CD4-positive, alpha-beta T cell treated with Interleukin-4 for 4 hours (primary cell): ENCODE results near the gene TREX2.

Experiments
- DNase-seq: peaks from one replicate; pipeline ENCODE4 v3.0.0-alpha.2; 2020

The TREX2 gene

DNA sequence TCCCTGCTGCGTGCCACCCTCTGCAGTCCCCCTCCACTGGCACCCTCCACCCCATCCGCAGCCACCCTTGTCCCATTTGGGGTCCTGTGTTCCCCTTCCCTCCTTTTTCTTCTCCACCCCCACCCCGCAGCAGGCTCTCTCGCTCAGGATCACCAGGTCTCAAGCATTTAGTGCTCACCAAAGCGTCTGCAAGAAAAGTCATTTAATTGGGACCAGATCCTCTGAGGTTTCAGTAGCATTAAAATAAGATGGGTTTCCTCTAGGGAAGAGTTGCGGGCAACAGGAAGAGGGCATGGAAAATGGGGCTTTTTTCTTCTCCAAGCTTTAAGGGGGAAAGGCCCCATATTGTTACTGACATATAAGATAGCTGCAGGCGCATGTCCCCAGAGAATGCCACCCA, 29.4 kb upstream of the TREX2 start:
- no peak for DNase-seq

DNA sequence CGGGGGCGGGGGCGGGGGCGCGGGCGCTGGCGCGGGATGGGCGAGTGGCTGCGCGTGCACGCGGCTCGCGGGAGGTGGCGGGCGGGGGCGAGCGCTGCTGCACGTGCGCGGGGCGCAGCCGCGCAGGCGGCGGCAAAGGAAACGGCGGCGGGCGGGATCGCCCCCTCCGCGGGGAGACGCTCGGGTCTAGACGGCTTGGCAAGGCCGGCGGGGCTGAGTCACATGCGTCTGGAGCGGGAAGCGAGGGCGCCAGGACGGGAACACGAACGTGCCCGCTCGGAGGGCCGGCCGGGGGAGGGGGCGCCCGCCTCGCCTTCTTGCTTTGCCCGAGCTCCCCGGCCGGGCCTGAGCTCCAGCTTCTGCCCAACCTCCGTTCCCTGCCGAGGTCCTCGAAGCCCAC, 28.9 kb upstream of the TREX2 start:
- peak; percentile 30 for DNase-seq

DNA sequence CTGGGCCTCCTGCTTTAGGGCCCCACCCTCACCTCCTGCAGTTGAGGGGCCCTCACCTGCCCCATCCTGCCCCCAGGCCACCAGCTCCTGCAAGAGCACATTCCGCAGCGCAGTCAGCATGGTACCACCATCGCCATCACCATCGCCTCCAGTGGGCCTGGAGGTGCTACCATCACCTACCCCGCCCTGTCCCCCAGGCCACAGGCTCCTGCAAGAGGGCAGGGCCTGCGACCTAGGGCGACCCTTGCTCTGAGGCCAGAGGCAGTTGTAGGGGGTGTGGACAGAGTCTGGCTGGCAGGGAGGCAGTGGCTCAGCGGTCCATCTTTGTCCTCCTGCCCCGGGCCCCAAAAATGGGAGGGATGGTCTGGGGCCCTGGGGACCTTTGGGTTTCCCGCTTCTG, 28.4 kb upstream of the TREX2 start:
- DNase-seq = no peak

DNA sequence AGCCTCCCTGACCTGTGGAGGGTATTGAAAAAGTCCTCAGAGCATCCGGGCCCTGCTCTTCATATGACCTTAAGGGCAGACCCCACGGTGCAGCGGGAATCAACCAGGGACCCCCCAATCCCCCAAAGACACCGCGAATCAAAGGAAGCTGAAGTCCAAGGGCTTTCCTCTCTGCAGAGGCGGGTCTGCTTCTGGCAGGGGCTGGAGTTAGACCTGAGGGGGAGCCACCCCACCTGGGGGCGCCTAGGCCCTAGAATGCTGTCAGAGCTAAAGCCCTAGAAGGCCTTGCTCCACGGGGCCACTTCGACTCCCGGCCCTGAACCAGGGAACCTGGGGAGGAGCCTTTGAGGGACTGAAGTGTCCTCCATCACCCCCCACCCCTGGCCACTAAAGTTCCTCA, 27.3 kb upstream of the TREX2 start:
- no peak for DNase-seq

DNA sequence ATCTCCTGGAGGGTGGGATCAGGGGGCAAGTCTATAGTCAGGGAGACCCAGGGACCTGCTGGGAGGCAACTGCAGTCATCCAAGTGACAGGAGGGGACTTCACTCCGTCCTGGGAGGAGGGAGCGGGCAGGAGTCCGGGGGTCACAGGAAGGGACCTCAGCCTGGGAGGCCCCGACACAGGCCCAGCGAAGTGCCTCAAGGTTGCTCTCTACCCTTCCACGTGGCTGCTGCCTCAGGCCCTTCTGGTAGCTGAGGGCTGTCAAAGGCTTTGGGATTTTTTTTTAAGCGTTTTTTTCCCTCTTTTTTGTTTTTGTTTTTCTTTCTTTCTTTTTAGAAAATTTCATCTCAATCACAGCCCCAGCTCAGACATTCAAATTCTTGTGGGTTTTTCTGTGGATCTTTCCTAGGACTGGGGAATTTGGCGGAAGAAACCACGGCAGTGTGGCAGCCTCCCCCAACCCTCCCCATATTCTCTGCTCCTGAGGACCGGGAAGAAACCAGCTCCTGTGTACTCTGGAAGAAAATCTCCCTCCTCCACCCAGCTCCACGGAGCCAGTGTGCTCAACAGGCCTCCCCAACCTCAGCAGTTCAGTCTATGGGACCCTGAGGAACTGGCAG, 25.9 kb upstream of the TREX2 start:
- no peak for DNase-seq

DNA sequence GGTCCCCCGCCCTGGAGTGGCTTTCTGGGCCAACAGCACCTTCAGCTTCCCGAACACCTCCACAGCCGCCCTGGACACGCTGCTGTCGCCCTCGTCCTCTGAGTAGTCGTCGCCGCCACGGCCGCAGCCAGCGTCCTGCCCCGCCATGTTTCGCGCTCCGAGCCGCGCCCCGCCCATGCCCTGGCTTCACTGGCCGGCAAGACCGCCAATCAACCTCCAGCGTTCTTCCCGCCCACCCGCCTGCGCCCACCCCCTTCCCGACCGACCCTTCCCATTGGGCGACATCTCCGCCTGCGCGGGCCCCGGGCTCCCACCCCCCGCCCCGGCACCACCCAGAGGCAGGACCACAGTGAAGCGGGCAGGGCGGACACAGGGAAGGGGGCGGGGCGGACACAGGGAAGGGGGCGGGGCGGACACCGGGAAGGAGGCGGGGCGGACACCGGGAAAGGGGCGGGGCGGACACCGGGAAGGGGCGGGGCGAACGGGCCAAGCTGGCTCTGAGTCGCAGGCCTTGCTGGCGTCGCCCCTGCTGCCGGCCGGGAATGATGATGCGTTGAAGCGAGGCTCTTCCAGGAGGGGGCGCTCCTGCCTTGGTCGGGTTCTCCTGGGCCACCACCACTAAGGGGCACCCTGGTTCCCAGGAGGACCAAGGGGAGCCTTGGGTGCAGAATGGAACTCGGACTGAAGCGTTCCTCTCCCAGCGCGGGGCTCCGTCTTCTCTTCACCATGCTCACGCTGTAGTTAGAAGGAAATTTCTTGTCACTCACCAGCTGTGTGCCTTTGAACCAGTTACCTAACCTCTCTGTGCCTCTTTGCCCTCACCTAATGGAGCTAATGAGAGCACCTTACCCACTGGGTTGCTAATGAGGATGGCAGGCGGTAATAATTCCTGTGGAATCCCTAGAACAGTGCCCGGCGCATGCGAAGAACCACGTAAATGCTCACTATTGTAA, 24.8 kb upstream of the TREX2 start, which contains the start of gene HAUS7:
TSS of gene HAUS7 (minus strand) at position 166 of the 953 bp plus-strand sequence. CDS start at position 147, 19 bp downstream.
- peak; percentile 87 for DNase-seq

DNA sequence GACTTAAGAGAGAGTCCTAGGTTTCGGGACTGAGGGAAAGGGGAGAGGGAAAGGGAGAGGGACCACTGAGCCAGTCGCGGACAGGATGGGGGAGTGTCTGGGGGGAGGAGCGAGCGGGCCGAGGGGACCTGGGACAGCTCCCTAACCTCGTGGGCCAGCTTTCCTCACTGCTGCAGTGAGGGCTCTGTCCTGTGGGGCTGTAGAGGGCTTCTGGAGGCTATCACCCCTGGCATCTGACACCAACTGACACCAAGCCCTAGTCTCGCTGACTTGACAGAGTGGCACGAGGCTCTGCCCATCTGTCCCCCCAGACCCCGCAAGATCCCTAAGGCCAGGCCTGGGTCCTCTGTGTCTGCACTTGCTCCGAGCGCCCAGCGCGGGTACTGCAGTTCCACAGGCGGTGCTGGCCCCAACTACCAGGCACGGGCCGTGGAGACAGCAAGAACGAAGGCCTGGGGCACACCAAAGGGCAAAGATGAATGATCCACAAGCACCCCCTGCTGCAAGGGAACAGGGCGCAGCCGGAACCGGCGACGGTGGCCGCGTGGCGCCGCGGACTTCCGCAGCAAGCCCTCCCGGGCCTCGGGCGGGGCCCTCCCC, 24.1 kb upstream of the TREX2 start:
- peak; percentile 0 for DNase-seq

DNA sequence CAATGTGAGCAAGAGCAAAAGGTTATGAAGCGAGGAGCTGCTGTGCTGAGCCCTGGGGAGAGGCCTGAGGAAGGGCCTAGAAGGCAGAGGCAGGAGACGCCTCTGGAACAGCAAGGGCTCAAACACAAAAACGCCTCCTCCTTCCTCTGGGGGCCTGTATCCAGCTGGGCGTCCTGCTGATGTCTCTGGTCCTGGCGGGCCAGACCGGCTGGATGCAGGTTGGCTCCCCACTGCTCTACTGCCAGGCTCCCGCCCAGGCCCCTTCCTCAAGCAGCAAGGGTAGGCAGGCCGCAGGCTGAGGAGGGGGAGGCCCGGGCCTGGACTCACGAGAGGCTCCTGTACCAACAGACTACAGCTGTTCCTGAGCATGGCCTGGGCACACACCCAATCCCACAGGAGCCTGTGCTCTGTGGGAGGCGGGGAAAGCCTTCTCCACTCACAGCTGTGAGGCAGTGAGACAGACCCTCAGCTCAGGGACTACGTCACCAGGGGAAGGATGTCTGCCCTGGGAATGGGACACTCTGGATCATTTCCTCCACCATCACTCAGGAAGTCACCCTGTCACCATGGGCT, 22.2 kb upstream of the TREX2 start:
- no peak for DNase-seq

DNA sequence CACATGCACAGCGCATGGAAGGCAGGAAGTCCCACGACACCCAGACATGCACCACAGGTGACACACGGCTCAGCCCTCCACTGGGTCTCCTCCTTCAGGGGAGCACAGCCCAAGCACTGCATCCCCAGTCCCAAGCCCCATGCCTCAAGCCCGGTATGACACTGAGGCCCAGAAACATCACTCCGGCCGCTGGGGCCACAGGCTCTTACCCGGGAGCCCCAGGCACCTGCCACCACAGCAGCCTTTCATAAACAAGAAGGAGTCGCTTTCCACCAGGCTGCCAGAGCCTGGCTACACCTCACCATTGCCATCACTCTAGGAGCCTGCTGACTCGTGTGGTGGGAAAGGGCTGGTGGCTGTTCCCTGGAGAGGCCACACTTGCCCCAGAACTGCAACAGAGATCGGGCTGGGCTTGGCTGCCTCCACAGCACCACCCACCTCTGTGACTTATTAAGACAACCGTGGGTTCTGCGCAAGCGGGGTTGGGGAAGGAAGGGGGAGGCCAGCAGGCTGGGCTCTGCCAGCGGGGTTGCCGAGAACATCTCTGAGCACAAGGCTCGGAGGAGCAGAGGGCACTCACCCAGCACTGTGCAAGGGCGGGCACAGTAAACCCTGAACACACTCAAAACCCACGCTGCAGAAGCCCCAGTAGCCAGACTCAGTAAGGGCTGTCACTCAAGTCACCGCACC, 20.0 kb upstream of the TREX2 start:
- no peak for DNase-seq

DNA sequence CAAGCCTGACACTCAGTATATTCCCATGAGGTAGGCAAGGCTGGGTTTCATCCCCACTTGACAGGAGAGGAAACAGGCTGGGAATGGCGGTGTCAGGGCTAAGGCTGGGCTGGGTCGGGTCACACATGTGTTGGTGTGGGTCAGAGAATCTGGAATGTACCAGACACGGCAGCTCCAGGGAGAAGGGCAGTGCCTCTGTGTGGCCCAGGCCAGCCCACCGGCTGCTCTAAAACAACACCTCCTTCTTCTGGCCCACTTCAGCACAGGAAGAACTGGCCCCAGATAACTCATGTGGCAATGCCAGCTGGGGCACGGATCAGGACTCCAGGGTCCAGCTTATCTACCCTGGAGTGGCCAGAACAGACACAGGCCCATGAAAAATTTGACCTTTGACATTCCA, 18.3 kb upstream of the TREX2 start:
- no peak for DNase-seq

DNA sequence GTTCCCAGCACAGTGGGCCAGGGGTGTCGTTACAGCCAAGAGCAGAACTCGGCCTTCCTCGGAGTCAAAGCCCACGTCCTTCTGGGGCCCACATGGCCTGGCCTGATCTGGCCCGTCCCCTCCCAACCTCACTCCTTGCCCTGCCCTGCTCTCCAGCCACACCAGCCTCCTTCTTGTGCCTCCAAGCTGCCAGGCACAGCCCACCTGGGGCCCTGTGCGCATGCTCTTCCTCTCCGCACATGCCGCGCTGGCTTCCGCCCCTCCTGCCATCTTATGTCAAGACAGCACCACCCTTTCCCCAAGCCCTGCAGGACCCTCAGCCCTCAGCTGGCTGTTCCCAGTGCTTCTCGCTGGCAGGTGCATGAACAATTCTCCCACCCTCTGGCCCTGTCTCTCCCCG, 17.7 kb upstream of the TREX2 start:
- no peak for DNase-seq

DNA sequence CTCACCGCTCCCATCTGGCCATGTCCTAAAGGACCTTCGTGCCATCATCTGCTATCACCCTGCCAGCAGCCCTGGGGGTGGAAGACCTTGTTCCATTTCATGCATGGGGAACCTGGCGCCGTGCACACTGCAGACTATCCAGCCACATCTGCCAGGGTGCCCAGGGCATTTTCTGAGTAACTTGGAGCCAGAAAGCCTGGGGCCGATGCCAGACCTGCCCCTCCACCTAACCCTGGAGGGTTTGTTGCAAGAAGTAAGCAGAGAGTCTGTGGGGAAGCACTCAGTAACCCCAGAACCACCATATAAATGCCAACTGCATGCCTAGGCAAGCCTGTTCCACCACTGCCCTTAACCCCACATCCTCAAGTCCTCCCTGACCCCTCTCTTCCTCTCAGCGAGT, 17.2 kb upstream of the TREX2 start:
- DNase-seq = no peak

DNA sequence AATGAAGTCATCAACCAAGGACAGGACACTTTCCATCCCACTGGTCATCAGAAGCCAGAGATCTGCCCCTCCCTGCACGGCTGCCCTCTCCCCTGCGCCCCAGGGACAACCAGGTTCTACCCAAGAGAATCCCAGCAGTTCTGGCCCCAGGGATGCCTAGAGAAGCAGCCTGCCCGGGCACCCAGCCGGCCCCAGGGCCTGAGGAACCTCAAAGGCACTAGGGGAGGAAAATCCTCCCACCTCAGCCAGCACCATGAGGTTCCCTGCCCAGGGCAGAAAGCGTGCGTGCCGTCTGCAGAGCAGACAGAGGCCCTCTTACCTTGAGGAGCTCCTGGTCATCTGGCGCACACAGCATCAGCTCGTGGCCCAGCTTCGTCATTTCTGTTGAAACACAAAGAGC, 16.4 kb upstream of the TREX2 start:
- DNase-seq = no peak

DNA sequence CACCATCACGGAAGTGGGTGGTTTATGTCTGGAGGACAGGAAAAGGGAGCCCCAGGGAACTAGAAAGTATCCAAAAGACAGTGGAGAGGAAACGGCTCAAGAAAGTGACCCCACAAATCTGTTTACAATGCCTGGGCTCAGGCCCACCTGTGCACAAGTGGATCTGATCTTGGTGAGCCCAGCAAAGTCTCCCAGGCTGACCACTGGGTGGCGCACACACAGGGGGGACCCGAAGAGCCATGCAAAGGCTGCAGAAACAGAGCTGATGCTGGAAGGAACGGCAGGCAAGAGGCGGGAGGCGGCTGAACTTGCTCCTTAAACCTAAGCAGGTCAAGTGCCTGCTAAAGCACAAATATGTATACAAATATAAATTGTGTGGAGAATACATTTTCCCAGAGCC, 15.0 kb upstream of the TREX2 start:
- peak; percentile 29 for DNase-seq

DNA sequence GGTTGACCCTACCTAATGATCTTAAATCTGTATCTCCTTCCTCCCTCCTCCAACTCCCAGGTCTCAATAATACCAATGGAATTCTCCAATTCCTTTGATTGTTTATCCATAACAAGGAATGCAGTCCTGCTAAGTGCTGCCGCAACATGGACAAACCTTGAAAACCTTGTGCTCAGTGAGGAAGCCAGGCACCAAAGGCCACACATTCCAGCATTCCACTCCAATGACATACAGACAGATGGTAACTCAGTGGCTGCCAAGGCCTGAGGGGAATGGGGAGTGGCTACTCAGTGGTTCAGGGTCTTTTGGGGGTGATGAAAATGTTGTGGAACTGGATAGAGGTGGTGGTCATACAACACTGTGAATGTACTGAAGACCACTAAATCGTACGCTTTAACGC, 14.1 kb upstream of the TREX2 start:
- no peak for DNase-seq

DNA sequence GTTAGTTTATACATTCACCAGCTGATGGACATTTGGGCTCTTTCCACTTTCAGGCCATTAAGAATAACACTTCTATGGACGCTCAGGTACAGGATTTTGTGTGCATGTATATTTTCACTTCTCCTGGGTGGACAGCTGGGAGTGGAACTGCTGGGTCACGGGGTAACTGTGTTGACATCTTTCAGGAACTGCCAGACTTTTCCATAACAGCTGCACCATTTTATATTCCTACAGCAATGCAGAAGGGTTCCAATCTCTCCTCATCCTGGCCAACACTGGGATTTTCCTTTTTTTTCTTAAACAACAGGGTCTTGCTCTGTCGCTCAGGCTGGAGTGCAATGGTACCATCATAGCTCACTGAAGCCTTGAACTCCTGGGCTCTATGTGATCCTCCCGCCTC, 12.6 kb upstream of the TREX2 start:
- no peak for DNase-seq

DNA sequence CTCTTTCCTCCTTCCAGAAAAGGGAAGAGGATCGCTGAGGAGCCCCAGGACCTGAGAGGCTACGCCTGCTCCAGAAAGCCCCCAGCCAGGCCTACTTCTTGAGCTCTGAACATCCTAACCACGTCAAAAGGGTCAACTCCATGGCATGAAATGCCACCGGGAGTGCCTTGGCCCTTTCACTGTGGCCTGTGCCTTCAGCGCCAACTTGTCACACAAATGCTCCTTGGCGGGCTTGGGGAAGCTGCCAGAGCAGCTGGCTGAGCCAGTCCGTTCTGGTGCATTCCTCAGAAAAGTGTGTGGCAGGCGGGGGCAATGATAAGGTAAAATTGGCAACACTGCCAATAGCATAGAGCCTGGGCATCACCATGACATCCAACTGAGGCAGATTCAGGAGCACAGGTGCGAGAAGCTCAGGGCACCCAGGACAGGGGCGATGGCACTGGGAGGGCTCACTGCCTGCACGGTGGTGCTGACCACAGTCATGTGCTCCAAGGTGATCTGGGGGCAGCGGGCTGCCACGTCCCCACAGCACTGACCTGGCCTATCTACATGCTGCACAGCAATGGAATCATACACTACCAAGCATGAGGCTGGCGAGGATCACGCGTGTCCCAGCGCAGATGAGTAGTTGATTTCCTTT, 12.1 kb upstream of the TREX2 start:
- DNase-seq = no peak

DNA sequence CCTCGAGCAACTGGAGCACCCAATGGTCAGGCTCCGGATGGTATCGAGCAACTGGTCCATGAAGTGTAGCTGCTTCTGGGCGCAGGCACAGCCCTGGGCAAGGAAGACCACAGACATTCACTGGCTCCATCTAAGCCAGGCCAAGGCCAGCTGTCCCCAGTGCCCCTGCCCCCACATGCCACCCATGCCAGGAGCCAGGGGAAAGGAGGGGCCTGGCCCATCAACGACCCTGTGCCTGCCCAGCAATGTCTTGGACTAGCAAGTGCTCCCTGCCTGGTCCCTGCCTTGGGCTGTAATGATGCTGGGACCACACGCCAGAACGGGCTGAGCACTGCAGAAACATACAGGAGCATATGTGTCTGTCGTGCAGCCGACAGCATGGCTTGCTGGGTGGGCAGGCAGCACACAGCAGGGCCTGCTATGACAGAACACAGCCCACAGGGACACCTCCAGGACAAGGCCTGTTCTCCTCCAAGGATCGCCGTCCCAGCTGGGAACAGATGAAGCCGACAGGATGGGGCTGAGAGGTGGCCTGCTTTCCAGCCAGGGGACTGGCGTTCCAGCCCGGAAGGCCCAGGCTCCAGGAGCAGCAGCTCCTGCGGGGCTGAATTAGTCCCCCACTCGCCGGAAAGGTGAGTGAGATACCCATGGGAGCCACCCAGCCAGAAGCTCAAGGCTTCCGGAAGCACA, 11.4 kb upstream of the TREX2 start:
- no peak for DNase-seq

DNA sequence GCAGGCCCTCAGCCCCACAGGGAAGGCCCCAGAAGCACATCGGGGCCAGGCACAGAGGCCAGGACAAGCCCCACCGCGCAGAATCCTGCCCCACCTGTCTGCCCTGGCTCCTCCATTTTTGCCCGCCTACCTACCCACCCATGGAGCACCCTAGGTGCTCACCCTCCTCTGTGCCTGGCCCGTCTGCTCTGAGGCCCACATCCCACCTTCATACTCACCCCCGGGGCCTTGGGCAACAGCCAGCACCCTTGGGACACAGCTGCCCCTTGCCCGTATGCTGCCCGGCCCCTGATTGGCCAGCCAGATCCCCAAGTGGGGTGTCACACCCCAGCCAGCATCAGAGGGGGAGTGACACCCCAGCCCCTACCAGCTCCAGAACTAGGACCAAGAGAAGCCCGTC, 10.8 kb upstream of the TREX2 start:
- DNase-seq = no peak

DNA sequence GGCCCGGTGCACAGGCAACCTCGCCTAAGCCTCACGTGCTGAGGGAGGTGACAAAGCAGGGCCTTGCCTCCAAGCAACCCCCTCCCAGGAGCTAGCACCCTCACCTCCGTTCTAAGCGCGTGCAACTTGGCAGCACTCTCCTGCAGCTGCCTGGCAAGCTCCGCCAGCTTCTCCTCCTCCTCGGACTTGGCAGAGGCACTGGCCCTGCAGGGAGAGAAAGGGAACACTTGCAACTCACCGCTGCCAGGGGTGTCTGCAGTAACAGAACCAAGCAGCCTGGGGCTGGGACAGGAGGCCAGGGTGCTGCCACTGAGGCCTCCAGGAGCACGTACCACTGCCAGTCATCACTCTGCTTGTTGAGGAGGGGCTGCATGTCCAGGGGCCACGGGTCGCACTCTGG, 10.3 kb upstream of the TREX2 start:
- DNase-seq = no peak

DNA sequence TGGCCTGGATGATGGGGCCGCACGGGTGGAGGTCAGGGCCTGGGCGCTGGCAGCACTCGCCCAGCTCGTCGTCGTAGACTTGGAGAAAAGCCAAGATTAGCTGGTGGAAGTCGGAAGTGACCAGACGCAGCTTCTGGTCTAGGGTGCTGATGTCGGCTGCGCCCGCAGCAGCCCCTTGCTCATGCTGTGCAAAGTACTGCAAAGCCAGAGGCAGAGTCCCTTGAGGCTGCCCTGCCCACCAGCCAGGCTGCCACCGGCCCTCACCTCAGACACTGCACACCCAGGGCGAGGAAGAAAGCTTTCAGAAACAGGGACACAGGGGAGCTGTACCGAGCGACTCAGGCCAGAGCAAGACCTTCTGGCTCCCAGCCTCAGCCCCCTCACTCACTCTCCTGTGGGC, 9.7 kb upstream of the TREX2 start:
- no peak for DNase-seq
